PC-3 (cell line): ENCODE measurements around the gene ZNF8. TPM values are rescaled to one million over a fixed set of nuclear protein-coding genes. Genes with fewer than 3 reads are reported as not detected.

ENCODE experiments used
- ATAC-seq: fragments of 200-7000 bp; cut with Tn5 transposase; 2 replicates; pipeline ENCODE4 v1.9.1; 2020; ENCODE audit warnings: mild to moderate bottlenecking, moderate library complexity
- BruUV-seq: library from RNA; stranded (reverse); fragments of 400-500 nt; replicated peaks from 2 replicates; lab custom pipeline; 2021; lab: Mats Ljungman, UMichigan
- CTCF ChIA-PET: fragments of 300-600 bp; sonication (Branson Sonifier 250); formaldehyde crosslinking; loops from one replicate; lab custom pipeline; 2022; ENCODE audit warnings: antibody characterized with exemption; lab: Charles Lee
- POLR2A ChIA-PET: fragments of 300-600 bp; sonication (Branson Sonifier 250); formaldehyde crosslinking; loops from one replicate; lab custom pipeline; 2022; ENCODE audit warnings: antibody characterized with exemption; ENCODE audit not compliant: unreplicated experiment; lab: Charles Lee
- DNase-seq: peaks from one replicate; pipeline ENCODE4 v3.0.0-alpha.2; 2015
- H2AFZ ChIP-seq: fragments of 300-600 bp; sonication (generic); 2 replicates; pipeline ENCODE4 v1.6.0; 2016; ENCODE audit warnings: antibody characterized with exemption, low read length
- H3F3A ChIP-seq: fragments of 300-600 bp; sonication (generic); one replicate; pipeline ENCODE4 v1.6.0; 2017; ENCODE audit warnings: antibody characterized with exemption, low read length, control low read depth, mild to moderate bottlenecking; ENCODE audit not compliant: unreplicated experiment
- H3K27ac ChIP-seq: fragments of 300-600 bp; sonication (generic); 2 replicates; pipeline ENCODE4 v1.5.1; 2016; ENCODE audit warnings: mild to moderate bottlenecking, low read length
- H3K27me3 ChIP-seq: fragments of 300-600 bp; sonication (generic); 2 replicates; pipeline ENCODE4 v1.6.1; 2016; ENCODE audit warnings: low read length, mixed read lengths
- H3K36me3 ChIP-seq: fragments of 300-600 bp; sonication (generic); 2 replicates; pipeline ENCODE4 v1.6.1; 2016; ENCODE audit warnings: low read depth, mixed run types, low read length, mixed read lengths
- H3K4me1 ChIP-seq: fragments of 300-600 bp; sonication (generic); 2 replicates; pipeline ENCODE4 v1.5.1; 2016; ENCODE audit warnings: low read length; ENCODE audit not compliant: insufficient read depth
- H3K4me2 ChIP-seq: fragments of 300-600 bp; sonication (generic); 2 replicates; pipeline ENCODE4 v1.6.0; 2016; ENCODE audit warnings: low read length
- H3K4me3 ChIP-seq: fragments of 300-600 bp; sonication (generic); 2 replicates; pipeline ENCODE4 v1.5.1; 2016; ENCODE audit warnings: mild to moderate bottlenecking, low read length, mixed read lengths
- H3K79me2 ChIP-seq: fragments of 300-600 bp; sonication (generic); 2 replicates; pipeline ENCODE4 v1.6.1; 2017; ENCODE audit warnings: low read length, mixed read lengths
- H3K9ac ChIP-seq: fragments of 300-600 bp; sonication (generic); 2 replicates; pipeline ENCODE4 v1.6.0; 2016; ENCODE audit warnings: mild to moderate bottlenecking, low read length
- H3K9me2 ChIP-seq: fragments of 300-600 bp; sonication (generic); replicated peaks from 2 replicates; pipeline ENCODE4 v1.6.1; 2016; ENCODE audit warnings: mixed run types, low read length, mixed read lengths
- H3K9me3 ChIP-seq: fragments of 300-600 bp; sonication (generic); 2 replicates; pipeline ENCODE4 v1.6.1; 2016; ENCODE audit warnings: low read length, mixed read lengths
- H4K20me1 ChIP-seq: fragments of 300-600 bp; sonication (generic); 2 replicates; pipeline ENCODE4 v1.6.1; 2016; ENCODE audit warnings: low read length, mixed read lengths
- CTCF ChIP-seq: fragments of 300-600 bp; sonication (generic); conservative IDR thresholded peaks from 2 replicates; pipeline ENCODE4 v1.5.1; 2017; ENCODE audit warnings: antibody characterized with exemption, low read depth, mild to moderate bottlenecking, low read length
- EZH2 ChIP-seq: fragments of 300-600 bp; sonication (generic); IDR thresholded peaks from one replicate; pipeline ENCODE4 v1.6.1; 2017; ENCODE audit warnings: antibody characterized with exemption, mild to moderate bottlenecking, low read length; ENCODE audit not compliant: unreplicated experiment
- EZH2phosphoT487 ChIP-seq: fragments of 300-600 bp; sonication (generic); IDR thresholded peaks from 2 replicates; pipeline ENCODE4 v1.6.1; 2018; ENCODE audit warnings: mild to moderate bottlenecking, antibody characterized with exemption, low read length, borderline replicate concordance
- intact Hi-C: fragments of 100-400 bp; cut with micrococcal nuclease; formaldehyde crosslinking; loops from 2 replicates; pipeline ENCODE4 v1.9.0; 2023
- total RNA-seq: library from RNA; depleted of rRNA; stranded (reverse); fragments of >200 nt; gene quantifications from 2 replicates; pipeline ENCODE4 v1.2.3, GENCODE V29; 2014

The ZNF8 gene
- total RNA-seq, 1 experiment from 2014 or later: 7.3 TPM

GRCh38 chr19:58334691-58335249 lies 56.0 kb downstream of the ZNF8 start:
- Histone ChIP-seq H3K4me3 (no peak overlapping the region), H3F3A (no peaks in the 10 kb centered on the region), H3K79me2 (peaks cover 3% of the 10 kb centered on the region; the same call in 1 of the 2 replicates), H3K4me2 (no peak overlapping the region), H3K9me3 (no peaks in the 10 kb centered on the region; the same call in 1 of the 2 replicates), H3K9ac (no peak overlapping the region), H3K9me2 (no peaks in the 10 kb centered on the region), H3K27ac (no peak overlapping the region), H3K36me3 (peaks cover 36% of the 10 kb centered on the region), H4K20me1 (no peaks in the 10 kb centered on the region), H3K27me3 (no peaks in the 10 kb centered on the region), H2AFZ (no peak overlapping the region), H3K4me1 (peaks cover 9% of the 10 kb centered on the region)
- DNase-seq: no peak
- no peak for TF ChIP-seq EZH2
- no peak for TF ChIP-seq CTCF
- TF ChIP-seq EZH2phosphoT487: no peak
- BruUV-seq: no TSS peak
- POLR2A ChIA-PET: no interaction called here
- CTCF ChIA-PET: no interaction called here
- no peak for ATAC-seq
- intact Hi-C loops: no loop called here

GRCh38 chr19:58335630-58336029 lies 56.9 kb downstream of the ZNF8 start:
- Histone ChIP-seq H3F3A (no peaks in the 10 kb centered on the region), H2AFZ (no peak overlapping the region), H3K9ac (no peak overlapping the region), H3K36me3 (peaks cover 40% of the 10 kb centered on the region), H3K4me2 (no peak overlapping the region), H3K79me2 (peaks cover 3% of the 10 kb centered on the region; the same call in 1 of the 2 replicates), H3K4me1 (peaks cover 3% of the 10 kb centered on the region), H3K27me3 (no peaks in the 10 kb centered on the region), H3K4me3 (no peak overlapping the region), H3K9me3 (no peaks in the 10 kb centered on the region; the same call in 1 of the 2 replicates), H4K20me1 (no peaks in the 10 kb centered on the region), H3K9me2 (no peaks in the 10 kb centered on the region), H3K27ac (no peak overlapping the region)
- intact Hi-C loops: no loop called here
- BruUV-seq: no TSS peak
- DNase-seq: no peak
- ChIA-PET CTCF (no interaction called here), POLR2A (no interaction called here)
- ATAC-seq: no peak
- no peak for TF ChIP-seq EZH2phosphoT487
- no peak for TF ChIP-seq CTCF
- no peak for TF ChIP-seq EZH2

GRCh38 chr19:58336216-58336615 lies 57.5 kb downstream of the ZNF8 start:
- Histone ChIP-seq H3K4me3 (no peak overlapping the region), H2AFZ (no peak overlapping the region), H3K4me2 (no peak overlapping the region), H4K20me1 (no peaks in the 10 kb centered on the region), H3F3A (no peaks in the 10 kb centered on the region), H3K9ac (no peak overlapping the region), H3K9me2 (no peaks in the 10 kb centered on the region), H3K9me3 (no peaks in the 10 kb centered on the region; the same call in 1 of the 2 replicates), H3K4me1 (no peaks in the 10 kb centered on the region), H3K79me2 (no peaks in the 10 kb centered on the region), H3K36me3 (peaks cover 40% of the 10 kb centered on the region), H3K27me3 (no peaks in the 10 kb centered on the region), H3K27ac (no peak overlapping the region)
- DNase-seq: no peak
- no TSS peak for BruUV-seq
- intact Hi-C loops: no loop called here
- TF ChIP-seq EZH2 (no peak), EZH2phosphoT487 (no peak), CTCF (no peak)
- no peak for ATAC-seq
- POLR2A ChIA-PET: no interaction called here
- CTCF ChIA-PET: no interaction called here
